Neuronal stem cell (in vitro differentiated cells): ENCODE measurements around the gene RASGRP3.
A peak's percentile ranks its signal among the peaks of the same experiment; 100 is the strongest.

Source experiments
- DNase-seq: peaks from one replicate; pipeline ENCODE4 v3.0.0-alpha.2; 2013; ENCODE audit warnings: low spot score
- H2AFZ ChIP-seq: one replicate; pipeline ENCODE4 v1.6.1; 2013; ENCODE audit warnings: mild to moderate bottlenecking, low read length, inconsistent platforms
- H2AK5ac ChIP-seq: 2 replicates; pipeline ENCODE4 v1.6.1; 2013; ENCODE audit warnings: low read depth, mild to moderate bottlenecking, inconsistent platforms, low read length, moderate library complexity, mixed read lengths
- H2BK120ac ChIP-seq: 2 replicates; pipeline ENCODE4 v1.6.1; 2013; ENCODE audit warnings: low read depth, mild to moderate bottlenecking, inconsistent platforms, low read length, moderate library complexity, mixed read lengths
- H2BK12ac ChIP-seq: one replicate; pipeline ENCODE4 v1.6.1; 2013; ENCODE audit warnings: low read length, inconsistent platforms
- H2BK15ac ChIP-seq: 2 replicates; pipeline ENCODE4 v1.6.1; 2013; ENCODE audit warnings: mild to moderate bottlenecking, low read length, inconsistent platforms, mixed read lengths
- H2BK5ac ChIP-seq: one replicate; pipeline ENCODE4 v1.6.1; 2013; ENCODE audit warnings: inconsistent platforms, mild to moderate bottlenecking, low read length, moderate library complexity
- H3K14ac ChIP-seq: one replicate; pipeline ENCODE4 v1.6.1; 2013; ENCODE audit warnings: low read length, inconsistent platforms
- H3K18ac ChIP-seq: 2 replicates; pipeline ENCODE4 v1.6.1; 2013; ENCODE audit warnings: low read length, inconsistent platforms
- H3K23ac ChIP-seq: 2 replicates; pipeline ENCODE4 v1.6.1; 2013; ENCODE audit warnings: low read depth, mild to moderate bottlenecking, mixed read lengths, low read length, inconsistent platforms; ENCODE audit not compliant: poor library complexity
- H3K27ac ChIP-seq: replicated peaks from 3 replicates; pipeline ENCODE4 v1.5.1; 2013; ENCODE audit warnings: low read length, inconsistent platforms
- H3K27me3 ChIP-seq, 3 experiments: 2 replicates each; pipeline ENCODE4 v1.6.1; 2013; ENCODE audit warnings: low read length in 3 of 3, mild to moderate bottlenecking in 2 of 3, inconsistent platforms in 1 of 3, low read depth in 1 of 3, mixed read lengths in 1 of 3, moderate library complexity in 1 of 3; ENCODE audit not compliant: control insufficient read depth in 3 of 3, insufficient read depth in 3 of 3
- H3K36me3 ChIP-seq, 2 donors: replicated peaks in 1 of 2; 2 replicates each; pipeline ENCODE4 v1.6.1; 2013; ENCODE audit warnings: low read length in 2 of 2; ENCODE audit not compliant: control insufficient read depth in 2 of 2, insufficient read depth in 2 of 2
- H3K4ac ChIP-seq: 2 replicates; pipeline ENCODE4 v1.6.1; 2013; ENCODE audit warnings: inconsistent platforms, mild to moderate bottlenecking, low read length, moderate library complexity
- H3K4me1 ChIP-seq, 2 donors: 1 replicate in 1 of 2; 2 replicates in 1 of 2; pipeline ENCODE4 v1.6.1; 2013; ENCODE audit warnings: low read length in 2 of 2, low read depth in 1 of 2; ENCODE audit not compliant: control insufficient read depth in 2 of 2, insufficient read depth in 1 of 2
- H3K4me2 ChIP-seq: one replicate; pipeline ENCODE4 v1.6.1; 2013; ENCODE audit warnings: mild to moderate bottlenecking, low read length, inconsistent platforms; ENCODE audit not compliant: insufficient read depth, poor library complexity, severe bottlenecking
- H3K4me3 ChIP-seq, 2 donors: 2 replicates each; pipeline ENCODE4 v1.5.1; 2013; ENCODE audit warnings: low read length in 2 of 2, mild to moderate bottlenecking in 2 of 2, inconsistent platforms in 1 of 2, moderate library complexity in 1 of 2
- H3K79me1 ChIP-seq: one replicate; pipeline ENCODE4 v1.6.1; 2013; ENCODE audit warnings: low read depth, mild to moderate bottlenecking, inconsistent platforms, low read length, moderate library complexity
- H3K9ac ChIP-seq: one replicate; pipeline ENCODE4 v1.6.1; 2013; ENCODE audit warnings: mild to moderate bottlenecking, low read depth, low read length, inconsistent platforms; ENCODE audit not compliant: poor library complexity
- H3K9me3 ChIP-seq, 2 donors: replicated peaks in 1 of 2; 2 replicates each; pipeline versions ENCODE3 to v1.6.1; 2013; ENCODE audit warnings: low read length in 2 of 2, mild to moderate bottlenecking in 2 of 2, inconsistent platforms in 1 of 2, low read depth in 1 of 2, mixed read lengths in 1 of 2, moderate library complexity in 1 of 2; ENCODE audit not compliant: control insufficient read depth in 2 of 2, insufficient read depth in 1 of 2
- H4K8ac ChIP-seq: one replicate; pipeline ENCODE4 v1.6.1; 2013; ENCODE audit warnings: low read depth, mild to moderate bottlenecking, inconsistent platforms, low read length, moderate library complexity
- H4K91ac ChIP-seq: one replicate; pipeline ENCODE4 v1.6.1; 2013; ENCODE audit warnings: low read length, low read depth, mild to moderate bottlenecking, inconsistent platforms; ENCODE audit not compliant: poor library complexity
- WGBS, 2 donors: extraction: QIAGEN DNeasy Blood & Tissue Kit; methylation state at CpG; one replicate each; pipeline ENCODE4 v1.1.7; 2013; ENCODE audit warnings: missing lambda C conversion rate in 2 of 2, mixed read lengths in 1 of 2; ENCODE audit not compliant: insufficient read length in 2 of 2, insufficient replicate concordance in 1 of 2; ENCODE audit errors: extremely low coverage in 2 of 2; 5-methylcytosine and 5-hydroxymethylcytosine counted together

RASGRP3 gene

DNA sequence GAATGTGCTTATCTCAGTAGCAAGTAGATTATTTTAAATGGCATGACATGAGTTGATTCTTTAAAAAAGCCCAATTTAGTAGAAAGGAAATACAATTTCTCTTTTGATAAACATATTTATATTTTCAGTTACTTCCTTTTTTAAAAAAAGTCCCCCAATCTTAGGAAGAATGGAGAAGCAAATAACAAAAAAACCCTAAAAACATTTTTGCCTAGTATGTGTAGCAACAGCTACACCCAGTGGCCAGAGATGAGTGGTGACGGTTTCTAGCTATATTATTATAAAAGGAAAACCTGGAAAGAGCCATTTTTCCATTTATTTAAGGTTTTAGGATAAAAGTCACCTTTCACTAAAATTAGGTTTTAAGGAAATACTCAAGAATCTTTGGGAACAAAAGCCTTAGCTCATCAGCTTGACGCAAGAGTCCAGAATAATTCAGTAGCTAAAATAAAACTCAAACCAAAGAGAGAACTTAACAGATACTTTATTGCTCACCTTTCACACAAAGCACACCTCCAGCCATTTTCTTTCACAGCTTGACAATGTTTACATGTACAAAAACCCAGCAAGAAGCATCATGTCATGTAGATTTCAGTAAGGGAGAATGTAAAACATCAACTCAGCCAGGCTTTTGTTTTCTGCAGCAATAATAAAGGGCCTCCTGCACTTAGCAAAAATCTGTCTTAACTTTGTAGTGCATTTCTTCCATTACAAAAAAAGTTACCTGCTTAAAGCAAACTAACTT lies 106.9 kb downstream of the RASGRP3 start:
- Histone ChIP-seq H3K27ac (no peak overlapping the region), H2BK120ac (no peak overlapping the region), H4K8ac (no peak overlapping the region), H3K18ac (no peak overlapping the region), H3K14ac (no peak overlapping the region), H3K36me3 (peaks cover 9 to 32% of the 10 kb centered on the region in 2 donors), H3K9ac (no peak overlapping the region), H2AK5ac (no peak overlapping the region), H3K4me3 (no peak overlapping the region), H3K9me3 (peaks cover 0 to 2% of the 10 kb centered on the region in 2 donors), H2AFZ (no peak overlapping the region), H3K4me1 (no peaks in the 10 kb centered on the region), H2BK15ac (no peak overlapping the region), H2BK12ac (no peak overlapping the region), H2BK5ac (no peak overlapping the region), H3K4me2 (no peak overlapping the region), H3K79me1 (no peaks in the 10 kb centered on the region), H3K23ac (no peak overlapping the region), H3K27me3 (no peaks in the 10 kb centered on the region), H3K4ac (no peak overlapping the region), H4K91ac (no peak overlapping the region)
- peak; percentile 12 for DNase-seq
- no CpG with 5 or more reads among the region's 2 CpGs for WGBS, 2 donors

DNA sequence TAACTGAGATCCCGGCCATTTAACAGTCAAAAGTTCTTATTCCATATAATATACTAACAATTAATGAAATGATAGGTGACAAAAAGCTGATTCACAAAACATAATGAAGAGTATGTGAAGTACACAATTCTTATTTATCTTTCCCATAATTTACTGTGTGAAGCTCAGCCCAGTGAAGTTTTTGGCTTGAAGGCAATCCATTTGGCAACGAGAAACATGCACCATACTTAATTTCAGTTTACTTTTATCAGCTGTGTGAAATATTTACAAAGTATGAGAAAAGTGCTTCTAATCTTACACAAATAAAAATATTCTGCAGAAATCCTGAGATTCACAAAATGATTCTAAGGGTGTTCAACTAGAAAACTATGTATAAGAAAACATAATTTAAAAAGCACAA lies 110.3 kb downstream of the RASGRP3 start:
- H3K27ac ChIP-seq, result no peak overlapping the region
- H3K18ac ChIP-seq, result no peak overlapping the region
- no peak overlapping the region for H2AK5ac ChIP-seq
- no peak overlapping the region for H3K4me2 ChIP-seq
- H2BK120ac ChIP-seq, result no peak overlapping the region
- H2AFZ ChIP-seq, result no peak overlapping the region
- no peaks in the 10 kb centered on the region for H3K79me1 ChIP-seq
- no peak overlapping the region for H3K4me3 ChIP-seq
- H3K36me3 ChIP-seq, result peaks cover 9 to 49% of the 10 kb centered on the region in 2 donors
- H3K9me3 ChIP-seq, result peaks cover 0 to 2% of the 10 kb centered on the region in 2 donors
- no CpG with 5 or more reads among the region's 2 CpGs for WGBS, 2 donors
- H3K23ac ChIP-seq, result no peak overlapping the region
- no peak overlapping the region for H4K8ac ChIP-seq
- no peak overlapping the region for H2BK12ac ChIP-seq
- no peak overlapping the region for H3K4ac ChIP-seq
- H3K14ac ChIP-seq, result no peak overlapping the region
- no peak overlapping the region for H2BK5ac ChIP-seq
- H3K4me1 ChIP-seq, result no peaks in the 10 kb centered on the region
- DNase-seq, result no peak
- no peak overlapping the region for H4K91ac ChIP-seq
- H3K27me3 ChIP-seq, result no peaks in the 10 kb centered on the region
- no peak overlapping the region for H2BK15ac ChIP-seq
- no peak overlapping the region for H3K9ac ChIP-seq

DNA sequence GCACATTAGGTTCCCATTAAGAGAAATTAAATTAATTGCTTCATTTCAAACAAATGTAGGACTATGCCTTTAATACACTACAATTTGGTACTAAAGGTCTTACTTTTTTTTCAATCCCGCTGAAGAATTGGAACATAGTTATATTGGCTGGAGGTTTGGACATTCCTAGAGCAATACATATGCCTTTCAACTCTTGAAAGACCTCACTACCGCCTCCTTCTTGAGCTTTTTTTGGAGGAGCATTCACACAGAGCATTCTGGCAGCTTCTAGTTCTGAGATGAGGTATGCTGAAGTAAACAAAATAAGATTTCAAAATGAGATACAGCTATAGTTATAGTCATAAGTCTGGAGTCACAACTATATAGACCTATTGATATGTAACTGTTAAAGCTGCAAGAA lies 111.8 kb downstream of the RASGRP3 start:
- no peak overlapping the region for H2BK12ac ChIP-seq
- H4K91ac ChIP-seq, result no peak overlapping the region
- no peak overlapping the region for H2BK15ac ChIP-seq
- H2AFZ ChIP-seq, result no peak overlapping the region
- H3K4me1 ChIP-seq, result no peaks in the 10 kb centered on the region
- H3K14ac ChIP-seq, result no peak overlapping the region
- H3K23ac ChIP-seq, result no peak overlapping the region
- no peak overlapping the region for H2BK120ac ChIP-seq
- H3K27me3 ChIP-seq, result no peaks in the 10 kb centered on the region
- WGBS, 2 donors, result no CpG with 5 or more reads among the region's 2 CpGs
- H3K4me2 ChIP-seq, result no peak overlapping the region
- H3K9ac ChIP-seq, result no peak overlapping the region
- H2AK5ac ChIP-seq, result no peak overlapping the region
- H3K4ac ChIP-seq, result no peak overlapping the region
- H3K9me3 ChIP-seq, result peaks cover 0 to 2% of the 10 kb centered on the region in 2 donors
- no peak overlapping the region for H3K18ac ChIP-seq
- H3K79me1 ChIP-seq, result no peaks in the 10 kb centered on the region
- H3K27ac ChIP-seq, result no peak overlapping the region
- H3K36me3 ChIP-seq, result peaks cover 12 to 61% of the 10 kb centered on the region in 2 donors
- H4K8ac ChIP-seq, result no peak overlapping the region
- DNase-seq, result no peak
- H3K4me3 ChIP-seq, result no peak overlapping the region
- H2BK5ac ChIP-seq, result no peak overlapping the region

- no peak for DNase-seq
- H3K4me2 ChIP-seq, result no peak overlapping the region
- H2BK15ac ChIP-seq, result no peak overlapping the region
- H3K9me3 ChIP-seq, result peaks cover 0 to 2% of the 10 kb centered on the region in 2 donors
- no peak overlapping the region for H3K27ac ChIP-seq
- no peak overlapping the region for H2BK120ac ChIP-seq
- H2AK5ac ChIP-seq, result no peak overlapping the region
- no peak overlapping the region for H3K18ac ChIP-seq
- H2BK5ac ChIP-seq, result no peak overlapping the region
- no peak overlapping the region for H3K23ac ChIP-seq
- no peak overlapping the region for H3K4me3 ChIP-seq
- no peak overlapping the region for H2BK12ac ChIP-seq
- H3K9ac ChIP-seq, result no peak overlapping the region
- no peak overlapping the region for H3K14ac ChIP-seq
- no peaks in the 10 kb centered on the region for H3K79me1 ChIP-seq
- H3K27me3 ChIP-seq, result no peaks in the 10 kb centered on the region
- H2AFZ ChIP-seq, result no peak overlapping the region
- H3K4ac ChIP-seq, result no peak overlapping the region
- no CpG with 5 or more reads among the region's 1 CpG for WGBS, 2 donors
- H3K4me1 ChIP-seq, result no peaks in the 10 kb centered on the region
- no peak overlapping the region for H4K8ac ChIP-seq
- no peak overlapping the region for H4K91ac ChIP-seq
- H3K36me3 ChIP-seq, result peaks cover 12 to 71% of the 10 kb centered on the region in 2 donors
Measured at GRCh38 chr2:33589444-33589843, 113.0 kb downstream of the RASGRP3 start.
